ENCODE data around the gene STPG4. TPM values are rescaled to one million over a fixed set of nuclear protein-coding genes. Genes with fewer than 3 reads are reported as not detected.

STPG4 gene
- total and polyA plus RNA-seq, 10 donors: 0.19 to 2.2 (median 0.89) TPM; not detected in 3

DNA sequence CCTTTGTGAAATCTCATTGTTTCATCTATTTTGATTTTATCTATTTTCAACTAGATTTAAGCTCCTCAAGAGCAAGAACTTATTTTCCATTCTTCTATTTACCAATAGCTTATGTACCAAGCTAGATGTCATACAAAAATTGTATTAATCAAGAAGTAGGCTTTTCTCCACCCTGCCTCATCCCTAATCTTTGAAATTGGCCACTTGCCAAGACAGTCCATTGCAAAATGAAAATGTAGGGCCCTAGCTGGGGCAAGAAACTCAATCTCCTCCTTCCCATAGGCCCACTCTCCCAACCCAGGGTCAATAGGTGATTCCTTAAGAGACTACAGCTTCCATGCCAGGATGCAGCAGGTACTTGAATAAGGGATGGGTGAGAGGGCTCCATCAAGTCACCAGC is 39.3 kb upstream of the STPG4 start:
- Histone ChIP-seq H3K36me3 (no peaks in the 10 kb centered on the region), H3K4me1 (peaks cover 0 to 11% (median 3%) of the 10 kb centered on the region in 6 donors), H3K9me3 (no peaks in the 10 kb centered on the region), H3K27me3 (replicated peaks in 1 of 7) (no peaks in the 10 kb centered on the region), H3K27ac (no peak overlapping the region), H3K4me3 (no peak overlapping the region)
- no peak for DNase-seq
- intact Hi-C loops (cut with DNase I; ENCODE audit: low total_unique reads): no loop called here
- no peak for TF ChIP-seq POLR2AphosphoS5 (IDR thresholded peaks at IDR 0.05)

DNA sequence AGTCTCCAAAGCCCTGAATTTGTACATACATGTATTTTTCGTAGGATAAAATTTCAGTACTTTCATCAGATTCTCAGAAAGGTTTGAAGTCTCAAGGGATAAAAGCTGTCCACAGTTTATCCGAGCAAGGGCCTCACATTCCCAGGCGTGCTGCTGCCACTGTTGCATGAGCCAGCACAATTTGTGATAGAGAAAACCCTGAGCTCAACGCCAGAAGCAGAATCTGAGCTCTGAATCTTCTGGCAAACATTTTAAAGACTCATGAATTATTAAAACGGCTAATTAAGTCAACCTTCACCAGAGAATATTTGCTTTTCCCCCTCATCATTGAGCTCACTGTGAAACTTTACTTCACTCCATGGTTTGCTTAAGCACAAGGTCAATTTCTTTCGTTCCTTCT is 38.5 kb upstream of the STPG4 start:
- H3K4me1 ChIP-seq: peaks cover 0 to 11% (median 3%) of the 10 kb centered on the region in 6 donors
- TF ChIP-seq, protein P1, sequence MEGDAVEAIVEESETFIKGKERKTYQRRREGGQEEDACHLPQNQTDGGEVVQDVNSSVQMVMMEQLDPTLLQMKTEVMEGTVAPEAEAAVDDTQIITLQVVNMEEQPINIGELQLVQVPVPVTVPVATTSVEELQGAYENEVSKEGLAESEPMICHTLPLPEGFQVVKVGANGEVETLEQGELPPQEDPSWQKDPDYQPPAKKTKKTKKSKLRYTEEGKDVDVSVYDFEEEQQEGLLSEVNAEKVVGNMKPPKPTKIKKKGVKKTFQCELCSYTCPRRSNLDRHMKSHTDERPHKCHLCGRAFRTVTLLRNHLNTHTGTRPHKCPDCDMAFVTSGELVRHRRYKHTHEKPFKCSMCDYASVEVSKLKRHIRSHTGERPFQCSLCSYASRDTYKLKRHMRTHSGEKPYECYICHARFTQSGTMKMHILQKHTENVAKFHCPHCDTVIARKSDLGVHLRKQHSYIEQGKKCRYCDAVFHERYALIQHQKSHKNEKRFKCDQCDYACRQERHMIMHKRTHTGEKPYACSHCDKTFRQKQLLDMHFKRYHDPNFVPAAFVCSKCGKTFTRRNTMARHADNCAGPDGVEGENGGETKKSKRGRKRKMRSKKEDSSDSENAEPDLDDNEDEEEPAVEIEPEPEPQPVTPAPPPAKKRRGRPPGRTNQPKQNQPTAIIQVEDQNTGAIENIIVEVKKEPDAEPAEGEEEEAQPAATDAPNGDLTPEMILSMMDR (IDR thresholded peaks at IDR 0.05 in 8 of 11, conservative IDR thresholded peaks at IDR 0.05 in 3 of 11): no peak
- TF ChIP-seq POLR2A (IDR thresholded peaks at IDR 0.05): no peak
- TF ChIP-seq POLR2AphosphoS5 (IDR thresholded peaks at IDR 0.05): no peak
- 85 to 93% (median 89%) methylated on average over 6 of the region's 6 CpGs for WGBS, 5 donors
- no peaks in the 10 kb centered on the region for H3K27me3 ChIP-seq (replicated peaks in 1 of 7)
- no peaks in the 10 kb centered on the region for H3K36me3 ChIP-seq
- intact Hi-C loops (cut with DNase I; ENCODE audit: low total_unique reads): no loop called here
- no peaks in the 10 kb centered on the region for H3K9me3 ChIP-seq
- no peak for DNase-seq
- H3K4me3 ChIP-seq: no peak overlapping the region
- H3K27ac ChIP-seq: no peak overlapping the region

DNA sequence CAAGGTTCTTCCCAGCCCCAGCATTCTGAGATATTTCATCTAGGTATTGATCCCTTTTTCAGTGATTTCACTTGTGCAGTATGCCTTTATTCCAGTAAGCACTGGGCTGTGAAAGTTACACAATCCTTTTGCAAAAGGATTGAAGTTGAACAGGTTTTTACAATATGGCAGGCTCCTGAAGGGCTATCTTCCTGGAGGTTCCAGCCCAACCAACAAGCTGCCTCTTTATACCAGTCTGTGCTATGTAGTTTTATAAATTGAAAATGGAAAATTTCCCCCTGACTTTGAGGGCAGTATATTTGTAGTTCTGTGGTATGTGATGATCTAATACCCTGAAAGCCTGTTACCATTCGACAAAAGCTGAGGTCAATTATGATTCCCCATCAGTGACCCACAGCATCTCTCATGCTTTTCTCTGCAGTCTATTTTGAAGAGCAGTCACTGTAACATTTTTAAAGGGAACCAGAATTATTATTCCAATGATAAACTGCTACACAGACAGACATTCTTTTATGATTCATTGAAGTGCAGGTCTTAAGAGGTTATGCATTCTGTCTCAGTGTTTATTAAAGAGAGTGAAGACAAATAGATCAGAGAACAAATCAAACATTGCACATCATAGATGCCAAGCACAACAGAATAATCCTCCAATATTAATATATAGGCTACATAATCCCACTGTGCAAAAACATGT is 35.2 kb upstream of the STPG4 start:
- H3K9me3 ChIP-seq: no peaks in the 10 kb centered on the region
- no peak for DNase-seq
- intact Hi-C loops (cut with DNase I; ENCODE audit: low total_unique reads): no loop called here
- H3K4me1 ChIP-seq: peaks cover 0 to 11% (median 3%) of the 10 kb centered on the region in 6 donors
- TF ChIP-seq POLR2A (IDR thresholded peaks at IDR 0.05) (no peak), POLR2AphosphoS5 (IDR thresholded peaks at IDR 0.05) (no peak)
- TF ChIP-seq, protein P1 (IDR thresholded peaks at IDR 0.05 in 8 of 11, conservative IDR thresholded peaks at IDR 0.05 in 3 of 11): no peak
- no peak overlapping the region for H3K4me3 ChIP-seq
- no peaks in the 10 kb centered on the region for H3K36me3 ChIP-seq
- no peaks in the 10 kb centered on the region for H3K27me3 ChIP-seq (replicated peaks in 1 of 7)
- no peak overlapping the region for H3K27ac ChIP-seq
- 68 to 77% (median 76%) methylated on average over 1 of the region's 1 CpG for WGBS, 5 donors

DNA sequence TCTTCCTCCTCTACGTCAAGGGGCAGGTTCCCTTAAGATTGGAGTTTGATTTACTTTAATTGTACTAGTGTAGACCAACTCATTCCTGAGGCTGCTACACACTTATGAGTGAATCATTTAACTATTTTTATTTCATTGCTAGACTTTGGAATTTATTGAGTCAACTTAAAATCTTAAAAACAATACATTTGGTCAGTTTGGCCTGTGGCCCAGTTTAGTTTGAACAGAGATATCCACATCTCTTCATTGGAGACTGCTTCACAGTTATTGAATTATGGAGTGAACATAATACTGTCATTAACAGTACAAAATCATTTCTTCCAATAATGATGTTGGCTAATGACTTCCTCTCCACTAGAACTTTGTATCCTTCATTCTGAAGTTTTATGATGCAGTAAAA is 34.5 kb upstream of the STPG4 start:
- Histone ChIP-seq H3K4me3 (no peak overlapping the region), H3K9me3 (no peaks in the 10 kb centered on the region), H3K36me3 (no peaks in the 10 kb centered on the region), H3K4me1 (peaks cover 0 to 11% (median 3%) of the 10 kb centered on the region in 6 donors), H3K27ac (no peak overlapping the region), H3K27me3 (replicated peaks in 1 of 7) (no peaks in the 10 kb centered on the region)
- TF ChIP-seq POLR2AphosphoS5 (IDR thresholded peaks at IDR 0.05) (no peak), POLR2A (IDR thresholded peaks at IDR 0.05) (no peak)
- no peak for DNase-seq
- intact Hi-C loops (cut with DNase I; ENCODE audit: low total_unique reads): no loop called here
- WGBS, 5 donors: 89 to 96% (median 94%) methylated on average over 1 of the region's 1 CpG

DNA sequence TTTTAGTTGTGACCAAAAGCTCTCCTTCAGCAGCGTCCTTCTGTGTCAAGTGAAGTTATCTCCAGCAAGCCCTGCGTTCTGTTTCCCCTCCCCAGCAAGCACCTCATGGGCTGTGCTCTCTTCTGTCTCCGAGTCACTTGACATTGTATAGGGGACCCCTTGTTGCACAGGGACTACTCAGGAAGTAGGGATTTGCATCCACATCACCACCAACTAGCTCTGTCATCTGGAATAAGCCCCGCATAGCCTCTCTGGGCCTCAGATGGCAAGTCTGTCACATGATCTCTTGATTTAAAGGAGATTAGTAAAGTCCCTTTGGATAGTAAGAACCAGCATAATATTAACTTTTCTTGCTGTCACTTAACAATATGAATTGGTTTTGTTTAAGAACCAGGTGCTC is 32.0 kb upstream of the STPG4 start:
- Histone ChIP-seq H3K27me3 (replicated peaks in 1 of 7) (no peaks in the 10 kb centered on the region), H3K4me3 (no peak overlapping the region), H3K36me3 (no peaks in the 10 kb centered on the region), H3K4me1 (peaks cover 0 to 4% (median 0%) of the 10 kb centered on the region in 6 donors), H3K9me3 (no peaks in the 10 kb centered on the region), H3K27ac (no peak overlapping the region)
- no peak for DNase-seq
- 84 to 97% (median 94%) methylated on average over 4 of the region's 4 CpGs for WGBS, 5 donors
- intact Hi-C loops (cut with DNase I; ENCODE audit: low total_unique reads): no loop called here
- TF ChIP-seq, protein P1 (IDR thresholded peaks at IDR 0.05 in 8 of 11, conservative IDR thresholded peaks at IDR 0.05 in 3 of 11): no peak
- TF ChIP-seq POLR2A (IDR thresholded peaks at IDR 0.05): no peak
- TF ChIP-seq POLR2AphosphoS5 (IDR thresholded peaks at IDR 0.05): no peak

Measured in spleen (tissue), 11 donors.